Trophoblast cell (in vitro differentiated cells and primary cell): ENCODE data around the gene KRTAP4-3.
"Not testable (repeated sequence)": the region's sequence is repeated elsewhere in the genome, so short reads cannot be mapped to it uniquely, and the experiment has no call there.

ENCODE experiments used
- DNase-seq, 2 donors: peaks; one replicate each; pipeline ENCODE4 v3.0.0-alpha.2; 2016
- H2AFZ ChIP-seq: 2 replicates; pipeline ENCODE4 v1.6.1; 2013; ENCODE audit warnings: low read length, moderate library complexity, mild to moderate bottlenecking; ENCODE audit not compliant: insufficient read depth, poor library complexity
- H2AK5ac ChIP-seq: 2 replicates; pipeline ENCODE4 v1.6.1; 2013; ENCODE audit warnings: mild to moderate bottlenecking, low read length
- H2BK120ac ChIP-seq: 2 replicates; pipeline ENCODE4 v1.6.1; 2013; ENCODE audit warnings: low read length, mild to moderate bottlenecking, moderate library complexity; ENCODE audit not compliant: insufficient read depth, poor library complexity
- H2BK12ac ChIP-seq: 2 replicates; pipeline ENCODE4 v1.6.1; 2013; ENCODE audit warnings: mild to moderate bottlenecking, low read length, moderate library complexity
- H2BK5ac ChIP-seq: 2 replicates; pipeline ENCODE4 v1.6.1; 2013; ENCODE audit warnings: low read length, low read depth, moderate library complexity, mild to moderate bottlenecking; ENCODE audit not compliant: poor library complexity
- H3K14ac ChIP-seq: 2 replicates; pipeline ENCODE4 v1.6.1; 2013; ENCODE audit warnings: mild to moderate bottlenecking, low read length
- H3K18ac ChIP-seq: 2 replicates; pipeline ENCODE4 v1.6.1; 2013; ENCODE audit warnings: mild to moderate bottlenecking, low read length
- H3K23ac ChIP-seq: 2 replicates; pipeline ENCODE4 v1.6.1; 2013; ENCODE audit warnings: low read length
- H3K27ac ChIP-seq: 2 replicates; pipeline ENCODE4 v1.5.1; 2013; ENCODE audit warnings: low read depth, mild to moderate bottlenecking, inconsistent platforms, low read length, moderate library complexity
- H3K27me3 ChIP-seq: 2 replicates; pipeline ENCODE4 v1.6.1; 2013; ENCODE audit warnings: inconsistent platforms, mild to moderate bottlenecking, low read length, moderate library complexity; ENCODE audit not compliant: insufficient read depth
- H3K36me3 ChIP-seq, 2 experiments: 1 replicate in 1 of 2; 2 replicates in 1 of 2; pipeline ENCODE4 v1.6.1; 2013; ENCODE audit warnings: low read length in 2 of 2, mild to moderate bottlenecking in 2 of 2, moderate library complexity in 1 of 2; ENCODE audit not compliant: insufficient read depth in 2 of 2, control insufficient read depth in 1 of 2
- H3K4ac ChIP-seq: 2 replicates; pipeline ENCODE4 v1.6.1; 2013; ENCODE audit warnings: low read depth, mild to moderate bottlenecking, low read length, moderate library complexity
- H3K4me1 ChIP-seq, 2 experiments: 1 replicate in 1 of 2; 2 replicates in 1 of 2; pipeline ENCODE4 v1.6.1; 2013; ENCODE audit warnings: low read length in 2 of 2, mild to moderate bottlenecking in 2 of 2, moderate library complexity in 1 of 2; ENCODE audit not compliant: insufficient read depth in 2 of 2, control insufficient read depth in 1 of 2
- H3K4me2 ChIP-seq: 2 replicates; pipeline ENCODE4 v1.6.1; 2013; ENCODE audit warnings: inconsistent platforms, mild to moderate bottlenecking, low read length, moderate library complexity
- H3K4me3 ChIP-seq: 2 replicates; pipeline ENCODE4 v1.5.1; 2013; ENCODE audit warnings: mild to moderate bottlenecking, low read depth, low read length, inconsistent platforms
- H3K79me1 ChIP-seq: one replicate; pipeline ENCODE4 v1.6.1; 2013; ENCODE audit warnings: low read length
- H3K79me2 ChIP-seq: 2 replicates; pipeline ENCODE4 v1.6.1; 2013; ENCODE audit warnings: low read length, mild to moderate bottlenecking; ENCODE audit not compliant: control insufficient read depth, insufficient read depth, poor library complexity
- H3K9ac ChIP-seq: 2 replicates; pipeline ENCODE4 v1.6.1; 2013; ENCODE audit warnings: mild to moderate bottlenecking, low read length
- H3K9me3 ChIP-seq: 2 replicates; pipeline ENCODE4 v1.6.1; 2013; ENCODE audit warnings: low read depth, mild to moderate bottlenecking, control low read depth, inconsistent platforms, low read length; ENCODE audit not compliant: insufficient read depth
- H4K12ac ChIP-seq: 2 replicates; pipeline ENCODE4 v1.6.1; 2013; ENCODE audit warnings: low read depth, mild to moderate bottlenecking, low read length, moderate library complexity
- H4K8ac ChIP-seq: 2 replicates; pipeline ENCODE4 v1.6.1; 2013; ENCODE audit warnings: low read depth, mild to moderate bottlenecking, low read length, moderate library complexity
- H4K91ac ChIP-seq: one replicate; pipeline ENCODE4 v1.6.1; 2013; ENCODE audit warnings: low read depth, mild to moderate bottlenecking, low read length, moderate library complexity
- WGBS: extraction: QIAGEN DNeasy Blood & Tissue Kit; methylation state at CpG from one replicate; pipeline ENCODE4 v1.1.7; 2013; ENCODE audit warnings: missing lambda C conversion rate; ENCODE audit not compliant: insufficient read length, insufficient coverage; ENCODE audit errors: extremely low coverage; 5-methylcytosine and 5-hydroxymethylcytosine counted together

KRTAP4-3 gene

DNA sequence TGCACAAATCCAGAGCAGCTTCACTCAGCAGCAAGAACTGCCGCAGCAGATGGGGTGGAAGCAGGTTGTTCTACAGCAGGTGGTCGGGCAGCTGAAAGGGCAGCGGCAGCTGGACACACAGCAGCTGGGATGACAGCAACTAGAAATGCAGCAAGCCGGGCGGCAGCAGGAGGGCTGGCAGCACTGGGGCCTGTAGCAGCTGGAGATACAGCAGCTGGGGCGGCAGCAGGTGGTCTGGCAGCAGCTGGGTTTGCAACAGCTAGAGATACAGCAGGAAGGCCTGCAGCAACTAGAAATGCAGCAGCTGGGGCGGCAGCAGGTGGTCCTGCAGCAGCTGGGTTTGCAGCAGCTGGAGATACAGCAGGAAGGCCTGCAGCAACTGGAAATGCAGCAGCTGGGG is 460 bp downstream of the KRTAP4-3 start:
- Histone ChIP-seq H3K27ac (no peak overlapping the region), H2BK120ac (no peak overlapping the region), H3K9ac (no peak overlapping the region), H3K27me3 (no peaks in the 10 kb centered on the region), H3K79me1 (no peaks in the 10 kb centered on the region), H2BK12ac (no peak overlapping the region), H3K4ac (no peak overlapping the region), H4K91ac (no peak overlapping the region), H3K36me3 (no peaks in the 10 kb centered on the region), H3K79me2 (no peaks in the 10 kb centered on the region), H2AK5ac (no peak overlapping the region), H4K8ac (no peak overlapping the region), H3K9me3 (no peaks in the 10 kb centered on the region), H3K23ac (no peak overlapping the region), H3K4me2 (no peak overlapping the region), H2BK5ac (no peak overlapping the region), H4K12ac (no peak overlapping the region), H2AFZ (no peak overlapping the region), H3K4me1 (no peaks in the 10 kb centered on the region), H3K14ac (no peak overlapping the region), H3K18ac (no peak overlapping the region), H3K4me3 (no peak overlapping the region)
- DNase-seq: no peak
- no CpG with 5 or more reads among the region's 7 CpGs for WGBS

DNA sequence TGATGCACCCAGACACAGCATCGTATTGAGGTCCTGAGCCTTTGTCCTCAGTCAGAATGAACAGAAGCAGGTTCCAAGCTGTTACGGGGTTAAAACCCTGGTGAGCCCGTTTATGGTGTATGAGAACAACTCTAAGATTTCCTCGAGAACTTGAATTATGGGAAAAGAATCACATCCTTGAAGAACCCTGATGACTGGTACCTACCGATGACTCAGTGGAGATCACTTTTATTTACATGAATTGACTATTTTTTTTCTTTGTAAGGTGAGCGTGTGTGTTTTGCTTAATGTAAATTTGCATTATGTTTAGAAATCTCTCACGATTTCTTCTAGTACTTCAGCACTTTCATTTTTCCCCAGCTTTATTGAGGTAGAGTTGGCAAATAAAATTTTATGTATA is 4.2 kb downstream of the KRTAP4-3 start:
- no CpG with 5 or more reads among the region's 7 CpGs for WGBS
- no peaks in the 10 kb centered on the region for H3K9me3 ChIP-seq
- H3K4me1 ChIP-seq: no peaks in the 10 kb centered on the region
- H3K27me3 ChIP-seq: no peaks in the 10 kb centered on the region
- no peak for DNase-seq
- no peak overlapping the region for H3K14ac ChIP-seq
- H3K4me2 ChIP-seq: no peak overlapping the region
- H3K9ac ChIP-seq: no peak overlapping the region
- no peak overlapping the region for H4K91ac ChIP-seq
- no peak overlapping the region for H2AK5ac ChIP-seq
- no peaks in the 10 kb centered on the region for H3K36me3 ChIP-seq
- H3K27ac ChIP-seq: no peak overlapping the region
- no peak overlapping the region for H3K4me3 ChIP-seq
- H3K79me1 ChIP-seq: no peaks in the 10 kb centered on the region
- no peak overlapping the region for H4K8ac ChIP-seq
- no peak overlapping the region for H4K12ac ChIP-seq
- H3K23ac ChIP-seq: no peak overlapping the region
- no peak overlapping the region for H2BK12ac ChIP-seq
- H3K18ac ChIP-seq: no peak overlapping the region
- no peak overlapping the region for H2BK120ac ChIP-seq
- no peak overlapping the region for H2BK5ac ChIP-seq
- H2AFZ ChIP-seq: no peak overlapping the region
- H3K4ac ChIP-seq: no peak overlapping the region
- no peaks in the 10 kb centered on the region for H3K79me2 ChIP-seq

DNA sequence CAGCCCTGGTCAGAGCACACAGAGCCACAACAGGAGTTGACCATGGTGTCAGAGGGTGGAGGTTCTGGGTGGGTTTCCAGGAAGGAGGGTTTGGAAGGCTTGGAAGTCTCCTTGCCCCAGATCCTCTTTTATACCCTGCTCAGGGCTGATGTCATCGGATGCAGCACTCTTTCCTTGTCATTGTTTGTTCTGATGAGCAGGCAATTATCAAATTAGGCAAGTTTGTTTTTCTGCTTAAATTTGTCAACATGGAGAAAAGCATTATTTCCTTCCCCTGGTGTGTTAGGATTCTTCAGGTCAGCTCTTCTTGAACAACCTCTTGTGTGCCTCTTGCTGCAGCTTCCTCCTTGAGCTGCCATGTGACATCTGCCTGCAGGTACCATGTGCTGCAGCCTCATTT is 7.4 kb downstream of the KRTAP4-3 start, which contains the start of gene KRTAP4-4:
KRTAP4-4 (minus strand) TSS at position 101 of the 400 bp plus-strand sequence; CDS start at position 44, 57 bp downstream.
- Histone ChIP-seq H3K36me3 (no peaks in the 10 kb centered on the region), H3K4ac (no peak within 1 kb of the TSS), H2AFZ (no peak within 1 kb of the TSS), H2BK120ac (no peak within 1 kb of the TSS), H3K23ac (no peak within 1 kb of the TSS), H4K8ac (no peak within 1 kb of the TSS), H3K4me1 (no peaks in the 10 kb centered on the region), H2BK12ac (no peak within 1 kb of the TSS), H2AK5ac (no peak within 1 kb of the TSS), H3K4me3 (no peak within 1 kb of the TSS), H3K27ac (no peak within 1 kb of the TSS), H2BK5ac (no peak within 1 kb of the TSS), H3K79me1 (no peaks in the 10 kb centered on the region), H3K4me2 (no peak within 1 kb of the TSS), H3K9me3 (no peaks in the 10 kb centered on the region), H4K12ac (no peak within 1 kb of the TSS), H3K79me2 (no peaks in the 10 kb centered on the region), H3K18ac (no peak within 1 kb of the TSS), H3K27me3 (no peaks in the 10 kb centered on the region), H4K91ac (no peak within 1 kb of the TSS), H3K9ac (no peak within 1 kb of the TSS), H3K14ac (no peak within 1 kb of the TSS)
- DNase-seq: no peak
- WGBS: no CpG with 5 or more reads among the region's 1 CpG

DNA sequence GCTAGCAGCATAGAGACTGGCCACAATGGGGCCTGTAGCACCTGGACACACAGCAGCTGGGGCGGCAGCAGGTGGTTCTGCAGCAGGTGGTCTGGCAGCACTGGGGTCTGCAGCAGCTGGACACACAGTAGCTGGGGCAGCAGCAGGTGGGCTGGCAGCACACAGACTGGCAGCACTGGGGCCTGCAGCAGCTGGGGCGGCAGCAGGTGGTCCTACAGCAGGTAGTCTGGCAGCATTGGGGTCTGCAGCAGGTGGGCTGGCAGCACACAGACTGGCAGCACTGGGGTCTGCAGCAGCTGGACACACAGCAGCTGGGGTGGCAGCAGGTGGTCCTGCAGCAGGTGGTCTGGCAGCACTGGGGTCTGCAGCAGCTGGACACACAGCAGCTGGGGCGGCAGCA is 7.8 kb downstream of the KRTAP4-3 start:
- not testable (repeated sequence) for H3K4me1 ChIP-seq, H3K27me3 ChIP-seq, H3K4me3 ChIP-seq, H3K79me1 ChIP-seq, H2BK120ac ChIP-seq, H3K9me3 ChIP-seq, H4K12ac ChIP-seq, H2AK5ac ChIP-seq, H4K8ac ChIP-seq, H4K91ac ChIP-seq, H2BK5ac ChIP-seq, H3K14ac ChIP-seq, H3K4ac ChIP-seq, H3K18ac ChIP-seq, H3K4me2 ChIP-seq, H2BK12ac ChIP-seq, H3K9ac ChIP-seq, H3K23ac ChIP-seq, H3K36me3 ChIP-seq, H3K79me2 ChIP-seq, H3K27ac ChIP-seq, H2AFZ ChIP-seq, DNase-seq
- no CpG with 5 or more reads among the region's 3 CpGs for WGBS
